Left ventricle myocardium inferior (tissue), 1 donor: ENCODE data around the gene ADGRA3. TPM values are rescaled to one million over a fixed set of nuclear protein-coding genes. Genes with fewer than 3 reads are reported as not detected.

ENCODE experiments used
- DNase-seq: peaks from one replicate; pipeline ENCODE4 v3.0.0-alpha.2; 2020
- H3K27ac ChIP-seq: fragments of 200-600 bp; replicated peaks from 2 replicates; pipeline ENCODE4 v1.8.0; 2021
- H3K27me3 ChIP-seq: fragments of 200-600 bp; 2 replicates; pipeline ENCODE4 v1.8.0; 2021; ENCODE audit warnings: low read depth
- H3K36me3 ChIP-seq: fragments of 200-600 bp; 2 replicates; pipeline ENCODE4 v1.8.0; 2021
- H3K4me1 ChIP-seq: fragments of 200-600 bp; 2 replicates; pipeline ENCODE4 v1.8.0; 2021
- H3K4me3 ChIP-seq: fragments of 200-600 bp; 2 replicates; pipeline ENCODE4 v1.8.0; 2021; ENCODE audit warnings: mild to moderate bottlenecking, moderate library complexity
- H3K9me3 ChIP-seq: fragments of 200-600 bp; replicated peaks from 2 replicates; pipeline ENCODE4 v1.8.0; 2021
- CTCF ChIP-seq: fragments of 200-600 bp; IDR thresholded peaks from 2 replicates; pipeline ENCODE4 v1.8.0; 2021; ENCODE audit warnings: antibody characterized with exemption, mild to moderate bottlenecking, borderline replicate concordance
- intact Hi-C: fragments of 100-400 bp; cut with micrococcal nuclease; formaldehyde crosslinking; loops from one replicate; pipeline ENCODE4 v1.11.0; 2022
- total RNA-seq: library from RNA; stranded (reverse); fragmentation: NEBNext Ultra II Directional; extraction: Animal tissue kit (Norgen Biotek cat#: 25700); gene quantifications from one replicate; pipeline ENCODE4 v1.2.1, GENCODE V29; 2021
- donor health status: DM: no; HTN: yes; CAD: no; lungs with severe emphysema.

ADGRA3 gene
- total RNA-seq, 1 donor from 2014 or later: 26.9 TPM

DNA sequence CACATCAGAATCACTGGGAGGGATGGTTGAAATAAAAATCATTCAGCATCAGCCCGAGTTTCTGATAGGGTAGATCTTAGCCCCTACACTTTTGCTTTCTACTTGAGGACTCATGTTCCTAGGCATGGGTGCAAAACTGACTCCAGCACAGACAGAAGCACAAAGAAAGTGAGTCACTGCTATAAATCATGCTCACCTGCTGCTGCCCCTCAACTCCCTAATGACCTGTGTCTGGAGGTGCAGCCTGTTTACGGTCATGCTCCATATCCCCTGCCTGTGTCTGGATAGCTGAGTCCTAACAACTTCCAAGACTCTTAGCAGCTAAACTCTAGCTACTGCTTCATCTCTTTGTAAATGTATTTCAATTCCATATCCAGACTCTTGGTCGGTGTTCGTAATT lies 57.8 kb downstream of the ADGRA3 start:
- peaks cover 22% of the 10 kb centered on the region for H3K4me1 ChIP-seq
- H3K9me3 ChIP-seq: no peaks in the 10 kb centered on the region
- intact Hi-C loops: no loop called here
- no peaks in the 10 kb centered on the region for H3K27me3 ChIP-seq
- H3K4me3 ChIP-seq: no peak overlapping the region
- no peak for DNase-seq
- TF ChIP-seq CTCF: no peak
- H3K36me3 ChIP-seq: no peaks in the 10 kb centered on the region
- H3K27ac ChIP-seq: no peak overlapping the region

GRCh38 chr4:22457348-22457747 lies 58.5 kb downstream of the ADGRA3 start:
- DNase-seq: no peak
- Histone ChIP-seq H3K27me3 (no peaks in the 10 kb centered on the region), H3K27ac (no peak overlapping the region), H3K4me1 (peaks cover 19% of the 10 kb centered on the region), H3K9me3 (no peaks in the 10 kb centered on the region), H3K4me3 (no peak overlapping the region), H3K36me3 (no peaks in the 10 kb centered on the region)
- TF ChIP-seq CTCF: no peak
- intact Hi-C loops: no loop called here

DNA sequence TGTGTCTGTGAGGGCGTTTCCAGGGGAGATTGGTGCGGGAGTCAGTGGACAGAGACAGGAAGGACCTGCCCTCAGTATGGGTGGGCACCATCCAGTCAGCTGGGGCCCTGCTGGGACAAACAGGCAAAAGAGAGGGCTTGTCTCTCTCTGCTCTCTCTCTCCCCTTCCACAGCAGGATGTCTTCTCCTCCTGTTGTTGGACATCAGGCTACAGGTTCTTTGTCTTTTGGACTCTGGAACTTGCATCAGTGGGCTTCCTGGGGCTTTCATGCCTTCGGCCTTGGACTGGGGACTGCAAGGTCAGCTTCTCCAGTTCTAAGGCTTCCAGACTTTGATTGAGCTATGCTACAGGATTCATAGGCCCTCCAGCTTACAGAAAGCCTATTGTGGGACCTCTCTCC lies 59.6 kb downstream of the ADGRA3 start:
- H3K27ac ChIP-seq: no peak overlapping the region
- DNase-seq: no peak
- H3K4me3 ChIP-seq: no peak overlapping the region
- intact Hi-C loops: no loop called here
- TF ChIP-seq CTCF: no peak
- H3K27me3 ChIP-seq: no peaks in the 10 kb centered on the region
- H3K9me3 ChIP-seq: no peaks in the 10 kb centered on the region
- H3K4me1 ChIP-seq: peaks cover 29% of the 10 kb centered on the region
- H3K36me3 ChIP-seq: no peaks in the 10 kb centered on the region

DNA sequence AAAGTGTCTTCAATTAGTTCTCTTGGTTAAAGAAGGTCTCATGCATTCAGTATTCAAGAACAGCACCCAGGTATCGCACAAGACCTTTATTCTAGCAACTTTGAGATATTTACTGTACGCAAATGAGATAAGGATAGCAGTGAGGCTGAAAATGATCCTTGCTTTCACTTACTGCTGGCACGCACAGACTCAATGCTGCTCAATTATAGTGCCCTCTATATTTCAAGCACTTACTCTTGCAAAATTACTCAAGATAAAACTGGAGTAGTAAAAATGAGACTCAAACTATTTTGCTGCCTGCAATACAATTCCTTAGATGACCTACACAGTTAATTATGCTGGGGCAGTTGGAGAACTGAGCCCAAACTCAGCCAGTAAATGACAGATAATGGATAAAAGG lies 60.9 kb downstream of the ADGRA3 start:
- DNase-seq: no peak
- Histone ChIP-seq H3K27ac (no peak overlapping the region), H3K4me1 (peaks cover 24% of the 10 kb centered on the region), H3K27me3 (no peaks in the 10 kb centered on the region), H3K4me3 (no peak overlapping the region), H3K36me3 (no peaks in the 10 kb centered on the region), H3K9me3 (no peaks in the 10 kb centered on the region)
- intact Hi-C loops: no loop called here
- no peak for TF ChIP-seq CTCF

- H3K9me3 ChIP-seq: no peaks in the 10 kb centered on the region
- H3K27me3 ChIP-seq: no peaks in the 10 kb centered on the region
- no peak overlapping the region for H3K4me3 ChIP-seq
- TF ChIP-seq CTCF: no peak
- no peak for DNase-seq
- intact Hi-C loops: no loop called here
- no peak overlapping the region for H3K27ac ChIP-seq
- H3K4me1 ChIP-seq: peaks cover 23% of the 10 kb centered on the region
- no peaks in the 10 kb centered on the region for H3K36me3 ChIP-seq
Measured at GRCh38 chr4:22454216-22454838, 61.5 kb downstream of the ADGRA3 start.
